Hepatocyte (in vitro differentiated cells): ENCODE measurements around the gene SFRP2. TPM values are rescaled to one million over a fixed set of nuclear protein-coding genes. Genes with fewer than 3 reads are reported as not detected.

ENCODE experiments used
- DNase-seq: peaks from one replicate; pipeline ENCODE4 v3.0.0-alpha.2; 2016; ENCODE audit warnings: low spot score
- H2AFZ ChIP-seq: fragments of 200-600 bp; sonication (generic); 2 replicates; pipeline ENCODE4 v1.6.0; 2016; ENCODE audit warnings: antibody characterized with exemption, mild to moderate bottlenecking
- H3K27ac ChIP-seq: fragments of 200-600 bp; sonication (generic); 2 replicates; pipeline ENCODE4 v1.5.1; 2016; ENCODE audit warnings: mild to moderate bottlenecking
- H3K27me3 ChIP-seq: fragments of 200-600 bp; sonication (generic); 2 replicates; pipeline ENCODE4 v1.6.1; 2016
- H3K36me3 ChIP-seq: fragments of 200-600 bp; sonication (generic); replicated peaks from 2 replicates; pipeline ENCODE4 v1.5.1; 2016; ENCODE audit warnings: low read depth; ENCODE audit not compliant: insufficient read depth
- H3K4me1 ChIP-seq: fragments of 200-600 bp; sonication (generic); 2 replicates; pipeline ENCODE4 v1.5.1; 2016; ENCODE audit warnings: mild to moderate bottlenecking, moderate library complexity; ENCODE audit not compliant: insufficient read depth
- H3K4me2 ChIP-seq: fragments of 200-600 bp; sonication (generic); 2 replicates; pipeline ENCODE4 v1.6.0; 2016
- H3K4me3 ChIP-seq: fragments of 200-600 bp; sonication (generic); 2 replicates; pipeline ENCODE4 v1.5.1; 2016; ENCODE audit warnings: mild to moderate bottlenecking
- H3K79me2 ChIP-seq: fragments of 200-600 bp; sonication (generic); 2 replicates; pipeline ENCODE4 v1.6.0; 2017; ENCODE audit warnings: mild to moderate bottlenecking
- H3K9me2 ChIP-seq: fragments of 200-600 bp; sonication (generic); replicated peaks from 2 replicates; pipeline ENCODE4 v1.6.0; 2017; ENCODE audit warnings: mild to moderate bottlenecking; ENCODE audit not compliant: insufficient read depth
- H3K9me3 ChIP-seq: fragments of 200-600 bp; sonication (generic); 2 replicates; pipeline ENCODE4 v1.5.1; 2016; ENCODE audit warnings: low read depth, mild to moderate bottlenecking
- H4K20me1 ChIP-seq: fragments of 200-600 bp; sonication (generic); 2 replicates; pipeline ENCODE4 v1.6.0; 2016; ENCODE audit warnings: mild to moderate bottlenecking; ENCODE audit not compliant: insufficient read depth, poor library complexity, severe bottlenecking
- CTCF ChIP-seq: fragments of 200-600 bp; sonication (generic); IDR thresholded peaks from 2 replicates; pipeline ENCODE4 v1.5.1; 2016; ENCODE audit warnings: antibody characterized with exemption, mild to moderate bottlenecking; ENCODE audit not compliant: poor library complexity
- EZH2 ChIP-seq: fragments of 200-600 bp; sonication (generic); IDR thresholded peaks from 2 replicates; pipeline ENCODE4 v1.6.1; 2016; ENCODE audit warnings: antibody characterized with exemption, mild to moderate bottlenecking, borderline replicate concordance
- EZH2phosphoT487 ChIP-seq: fragments of 200-600 bp; sonication (generic); IDR thresholded peaks from one replicate; pipeline ENCODE4 v1.6.1; 2018; ENCODE audit warnings: antibody characterized with exemption, mild to moderate bottlenecking, low read depth, moderate library complexity; ENCODE audit not compliant: unreplicated experiment, severe bottlenecking
- WGBS: methylation state at CpG from one replicate; pipeline ENCODE4 v1.1.6; 2016; ENCODE audit warnings: low lambda C conversion rate; ENCODE audit errors: missing lambda C conversion rate; 5-methylcytosine and 5-hydroxymethylcytosine counted together
- polyA plus RNA-seq: library from polyadenylated mRNA; unstranded; fragments of >200 nt; fragmentation: Nextera tagmentation; extraction: Ambion mirVana; gene quantifications from 2 replicates; pipeline ENCODE4 v1.2.1, GENCODE V29; 2016
- total RNA-seq: library from RNA; depleted of rRNA; stranded (reverse); fragments of >200 nt; gene quantifications from 2 replicates; pipeline ENCODE4 v1.2.3, GENCODE V29; 2014

SFRP2 gene
- total and polyA plus RNA-seq, 2 experiments from 2014 or later: 15.0 to 42.8 TPM

- Histone ChIP-seq H3K4me2 (no peak overlapping the region), H3K36me3 (no peaks in the 10 kb centered on the region), H3K79me2 (no peaks in the 10 kb centered on the region), H4K20me1 (no peaks in the 10 kb centered on the region), H2AFZ (no peak overlapping the region), H3K4me1 (no peaks in the 10 kb centered on the region), H3K27ac (peak overlapping the region; percentile 29), H3K27me3 (peaks cover 23% of the 10 kb centered on the region), H3K4me3 (no peak overlapping the region), H3K9me2 (no peaks in the 10 kb centered on the region), H3K9me3 (no peaks in the 10 kb centered on the region)
- 80% methylated on average over 1 of the region's 1 CpG for WGBS
- no peak for DNase-seq
- TF ChIP-seq CTCF: no peak
- TF ChIP-seq EZH2: no peak
- TF ChIP-seq EZH2phosphoT487: no peak
These were observed 6.3 kb downstream of the SFRP2 start for GRCh38 chr4:153782581-153782980.

GRCh38 chr4:153781717-153782416 is 7.0 kb downstream of the SFRP2 start:
- no peak overlapping the region for H3K4me2 ChIP-seq
- H3K27me3 ChIP-seq: peaks cover 16% of the 10 kb centered on the region
- TF ChIP-seq EZH2 (no peak), CTCF (no peak), EZH2phosphoT487 (no peak)
- H3K79me2 ChIP-seq: no peaks in the 10 kb centered on the region
- WGBS: 41% methylated on average over 6 of the region's 6 CpGs
- no peaks in the 10 kb centered on the region for H4K20me1 ChIP-seq
- no peak overlapping the region for H3K4me3 ChIP-seq
- no peaks in the 10 kb centered on the region for H3K9me3 ChIP-seq
- DNase-seq: no peak
- no peak overlapping the region for H2AFZ ChIP-seq
- H3K9me2 ChIP-seq: no peaks in the 10 kb centered on the region
- H3K36me3 ChIP-seq: no peaks in the 10 kb centered on the region
- H3K4me1 ChIP-seq: no peaks in the 10 kb centered on the region
- peak overlapping the region; percentile 57 for H3K27ac ChIP-seq

GRCh38 chr4:153781280-153781679 is 7.6 kb downstream of the SFRP2 start:
- no peak overlapping the region for H3K4me2 ChIP-seq

More at GRCh38 chr4:153781280-153781679, 7.6 kb downstream of the SFRP2 start:
- Histone ChIP-seq H2AFZ (no peak overlapping the region), H3K27me3 (peaks cover 10% of the 10 kb centered on the region), H3K27ac (peak overlapping the region; percentile 57), H3K4me1 (no peaks in the 10 kb centered on the region), H3K79me2 (no peaks in the 10 kb centered on the region), H4K20me1 (no peaks in the 10 kb centered on the region), H3K9me3 (no peaks in the 10 kb centered on the region), H3K9me2 (no peaks in the 10 kb centered on the region), H3K4me3 (no peak overlapping the region), H3K36me3 (no peaks in the 10 kb centered on the region)
- TF ChIP-seq EZH2phosphoT487: no peak
- no peak for TF ChIP-seq CTCF
- no peak for TF ChIP-seq EZH2
- no peak for DNase-seq
- 90% methylated on average over 17 of the region's 17 CpGs for WGBS
